Stomach smooth muscle (tissue), 2 donors: Measurements from ENCODE around the gene UMAD1.
A peak's percentile ranks its signal among the peaks of the same experiment; 100 is the strongest.

Experiments used
- H3K27ac ChIP-seq: one replicate; pipeline ENCODE4 v1.7.0; 2013; ENCODE audit warnings: mild to moderate bottlenecking, low read length, inconsistent platforms
- H3K27me3 ChIP-seq, 2 donors: one replicate each; pipeline ENCODE4 v1.7.0; 2013; ENCODE audit warnings: low read length in 2 of 2; ENCODE audit not compliant: insufficient read depth in 2 of 2, control insufficient read depth in 1 of 2
- H3K36me3 ChIP-seq, 2 donors: one replicate each; pipeline ENCODE4 v1.7.0; 2013; ENCODE audit warnings: low read length in 2 of 2; ENCODE audit not compliant: control insufficient read depth in 2 of 2, insufficient read depth in 2 of 2
- H3K4me1 ChIP-seq: one replicate; pipeline ENCODE4 v1.7.0; 2013; ENCODE audit warnings: low read length; ENCODE audit not compliant: control insufficient read depth, insufficient read depth
- H3K4me3 ChIP-seq, 2 donors: one replicate each; pipeline ENCODE4 v1.7.0; 2013; ENCODE audit warnings: low read length in 2 of 2
- H3K9ac ChIP-seq, 2 donors: one replicate each; pipeline ENCODE4 v1.7.0; 2013; ENCODE audit warnings: low read length in 2 of 2, mild to moderate bottlenecking in 1 of 2
- H3K9me3 ChIP-seq, 2 donors: one replicate each; pipeline ENCODE4 v1.7.0; 2013; ENCODE audit warnings: low read length in 2 of 2; ENCODE audit not compliant: control insufficient read depth in 2 of 2
- donor health status: healthy.
- donor health status: Pancreatic carcinoma.

Gene UMAD1

DNA sequence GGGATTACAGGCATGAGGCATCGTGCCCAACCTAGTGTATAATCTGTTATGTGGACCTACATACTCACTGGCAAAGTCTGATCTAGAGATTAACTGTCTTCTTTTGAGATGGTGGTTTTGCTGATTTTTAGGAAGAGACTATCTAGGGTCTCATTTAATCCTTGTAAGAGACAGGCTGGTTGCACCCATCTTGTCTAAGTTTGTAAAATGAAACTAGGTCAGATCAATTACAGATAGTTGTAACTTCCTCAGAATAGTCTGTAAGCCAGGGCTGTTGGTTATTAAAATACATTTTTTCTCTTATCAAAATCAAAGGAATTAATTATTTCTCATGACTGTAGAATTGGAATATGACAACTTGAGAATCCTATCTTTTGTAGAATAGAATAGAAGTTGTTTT, 142.4 kb downstream of the UMAD1 start:
- Histone ChIP-seq H3K9me3 (no peaks in the 10 kb centered on the region), H3K36me3 (no peaks in the 10 kb centered on the region), H3K4me1 (no peaks in the 10 kb centered on the region), H3K9ac (no peak overlapping the region), H3K27ac (no peak overlapping the region), H3K27me3 (no peaks in the 10 kb centered on the region), H3K4me3 (no peak overlapping the region)

- no peaks in the 10 kb centered on the region for H3K9me3 ChIP-seq
- no peak overlapping the region for H3K4me3 ChIP-seq
- no peaks in the 10 kb centered on the region for H3K4me1 ChIP-seq
- H3K27me3 ChIP-seq: no peaks in the 10 kb centered on the region
- no peaks in the 10 kb centered on the region for H3K36me3 ChIP-seq
- H3K9ac ChIP-seq: no peak overlapping the region
- no peak overlapping the region for H3K27ac ChIP-seq
Measured at GRCh38 chr7:7785344-7785973, 144.9 kb downstream of the UMAD1 start.

DNA sequence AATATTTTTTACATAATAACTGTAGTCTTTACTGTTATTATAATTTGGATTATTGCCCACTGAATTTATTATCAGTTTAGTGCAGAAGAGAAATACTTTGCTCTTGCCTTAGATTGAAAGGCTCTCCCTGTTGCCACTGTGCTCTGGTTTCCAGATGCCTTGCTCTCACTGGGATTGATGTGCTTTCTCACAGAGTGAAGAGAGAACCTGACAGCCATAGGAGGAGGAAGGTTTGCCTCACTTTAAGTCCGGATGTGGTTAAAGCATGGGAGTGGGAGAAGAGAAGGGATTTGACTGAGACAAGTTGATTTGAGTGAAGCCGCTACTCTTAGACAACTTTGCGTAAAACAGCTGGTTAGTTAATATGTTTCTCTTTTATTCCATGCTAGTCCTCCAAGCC, 146.0 kb downstream of the UMAD1 start:
- Histone ChIP-seq H3K9ac (no peak overlapping the region), H3K4me1 (peaks cover 5% of the 10 kb centered on the region), H3K4me3 (no peak overlapping the region), H3K27me3 (no peaks in the 10 kb centered on the region), H3K27ac (no peak overlapping the region), H3K9me3 (no peaks in the 10 kb centered on the region), H3K36me3 (no peaks in the 10 kb centered on the region)

- no peaks in the 10 kb centered on the region for H3K27me3 ChIP-seq
- H3K9me3 ChIP-seq: no peaks in the 10 kb centered on the region
- H3K9ac ChIP-seq: no peak overlapping the region
- H3K4me1 ChIP-seq: peaks cover 5% of the 10 kb centered on the region
- H3K36me3 ChIP-seq: no peaks in the 10 kb centered on the region
- no peak overlapping the region for H3K27ac ChIP-seq
- no peak overlapping the region for H3K4me3 ChIP-seq
Measured at GRCh38 chr7:7789551-7789988, 149.0 kb downstream of the UMAD1 start.

- H3K9ac ChIP-seq: no peak overlapping the region
- H3K27me3 ChIP-seq: no peaks in the 10 kb centered on the region
- no peaks in the 10 kb centered on the region for H3K9me3 ChIP-seq
- no peak overlapping the region for H3K27ac ChIP-seq
- H3K36me3 ChIP-seq: no peaks in the 10 kb centered on the region
- no peak overlapping the region for H3K4me3 ChIP-seq
- H3K4me1 ChIP-seq: peaks cover 5% of the 10 kb centered on the region
Measured at GRCh38 chr7:7790041-7790741, 149.6 kb downstream of the UMAD1 start.

- Histone ChIP-seq H3K4me1 (peaks cover 5% of the 10 kb centered on the region), H3K27ac (peak overlapping the region; percentile 67), H3K9ac (no peak overlapping the region), H3K9me3 (no peaks in the 10 kb centered on the region), H3K36me3 (no peaks in the 10 kb centered on the region), H3K4me3 (no peak overlapping the region), H3K27me3 (no peaks in the 10 kb centered on the region)
Measured at GRCh38 chr7:7791523-7791922, 151.0 kb downstream of the UMAD1 start.

DNA sequence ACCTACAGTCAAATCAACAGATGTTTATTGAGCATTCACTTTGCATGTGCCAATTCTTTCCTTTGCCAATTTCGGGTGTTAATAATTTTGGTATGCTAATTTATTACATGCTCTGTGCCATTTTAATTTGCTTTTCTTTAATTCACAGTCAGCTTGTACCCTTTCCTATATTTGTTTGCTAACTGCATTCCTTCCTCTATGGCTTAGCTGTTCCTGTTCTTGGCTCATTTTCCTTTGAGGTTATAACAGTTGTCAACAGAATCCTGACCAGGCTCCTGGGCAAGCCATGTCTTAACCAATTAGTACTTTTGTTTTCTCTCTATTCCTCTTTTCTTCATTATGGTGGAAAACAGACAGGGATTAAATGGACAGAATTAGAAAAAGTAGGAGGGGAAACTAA, 151.5 kb downstream of the UMAD1 start:
- peak overlapping the region; percentile 67 for H3K27ac ChIP-seq

GRCh38 chr7:7793249-7793648, 152.7 kb downstream of the UMAD1 start:
- Histone ChIP-seq H3K27ac (peak overlapping the region; percentile 67), H3K9me3 (no peaks in the 10 kb centered on the region), H3K4me3 (no peak overlapping the region), H3K9ac (no peak overlapping the region), H3K4me1 (peaks cover 5% of the 10 kb centered on the region), H3K27me3 (no peaks in the 10 kb centered on the region), H3K36me3 (peaks cover 0 to 2% of the 10 kb centered on the region in 2 donors)

More for the DNA sequence above, 151.5 kb downstream of the UMAD1 start:
- H3K9ac ChIP-seq: no peak overlapping the region
- H3K4me1 ChIP-seq: peaks cover 5% of the 10 kb centered on the region
- no peaks in the 10 kb centered on the region for H3K27me3 ChIP-seq
- no peak overlapping the region for H3K4me3 ChIP-seq
- H3K36me3 ChIP-seq: peaks cover 0 to 2% of the 10 kb centered on the region in 2 donors
- no peaks in the 10 kb centered on the region for H3K9me3 ChIP-seq

DNA sequence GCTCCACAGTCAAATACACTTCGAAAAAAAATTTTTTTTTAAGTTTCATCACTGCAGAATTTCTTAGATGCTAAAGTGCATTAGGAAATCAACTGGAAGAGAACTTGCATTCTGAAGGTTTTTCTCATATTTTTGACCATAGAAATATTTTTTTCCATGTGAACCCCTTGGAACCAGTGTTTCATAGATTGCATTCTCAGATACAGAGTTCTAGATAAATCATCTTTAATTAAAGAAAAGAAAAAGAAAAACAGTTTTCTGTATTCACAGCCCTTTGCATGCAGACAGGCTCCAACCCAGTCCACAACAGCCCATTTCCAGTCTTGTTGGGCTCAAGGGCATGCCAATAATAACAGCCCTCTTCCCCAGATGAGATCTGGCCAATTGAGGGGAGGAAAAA, 153.4 kb downstream of the UMAD1 start:
- peaks cover 5% of the 10 kb centered on the region for H3K4me1 ChIP-seq
- H3K27ac ChIP-seq: no peak overlapping the region
- H3K4me3 ChIP-seq: no peak overlapping the region
- H3K9ac ChIP-seq: no peak overlapping the region
- H3K9me3 ChIP-seq: no peaks in the 10 kb centered on the region
- H3K36me3 ChIP-seq: peaks cover 0 to 2% of the 10 kb centered on the region in 2 donors
- no peaks in the 10 kb centered on the region for H3K27me3 ChIP-seq

DNA sequence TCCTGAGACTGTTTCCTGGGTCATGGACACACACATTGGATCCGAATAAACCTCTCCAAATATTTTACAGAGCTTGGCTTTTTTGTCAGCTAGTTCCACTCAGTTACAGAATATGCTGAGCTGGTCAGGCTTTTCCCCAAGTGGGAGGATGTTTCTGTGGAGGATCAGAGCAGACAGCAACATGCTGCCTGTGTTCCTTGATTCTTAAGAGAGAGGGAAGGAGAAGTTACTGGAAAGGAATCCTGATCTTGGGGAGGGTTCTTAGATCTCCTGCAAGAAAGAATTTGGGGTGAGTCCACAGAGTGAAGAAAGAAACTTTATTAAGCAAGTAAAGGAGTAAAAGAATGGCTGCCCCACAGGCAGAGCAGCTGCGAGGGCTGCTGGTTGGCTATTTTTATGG, 154.7 kb downstream of the UMAD1 start:
- no peaks in the 10 kb centered on the region for H3K27me3 ChIP-seq
- H3K27ac ChIP-seq: no peak overlapping the region
- H3K9ac ChIP-seq: no peak overlapping the region
- no peak overlapping the region for H3K4me3 ChIP-seq
- H3K9me3 ChIP-seq: no peaks in the 10 kb centered on the region
- H3K36me3 ChIP-seq: peaks cover 0 to 2% of the 10 kb centered on the region in 2 donors
- H3K4me1 ChIP-seq: peaks cover 5% of the 10 kb centered on the region

DNA sequence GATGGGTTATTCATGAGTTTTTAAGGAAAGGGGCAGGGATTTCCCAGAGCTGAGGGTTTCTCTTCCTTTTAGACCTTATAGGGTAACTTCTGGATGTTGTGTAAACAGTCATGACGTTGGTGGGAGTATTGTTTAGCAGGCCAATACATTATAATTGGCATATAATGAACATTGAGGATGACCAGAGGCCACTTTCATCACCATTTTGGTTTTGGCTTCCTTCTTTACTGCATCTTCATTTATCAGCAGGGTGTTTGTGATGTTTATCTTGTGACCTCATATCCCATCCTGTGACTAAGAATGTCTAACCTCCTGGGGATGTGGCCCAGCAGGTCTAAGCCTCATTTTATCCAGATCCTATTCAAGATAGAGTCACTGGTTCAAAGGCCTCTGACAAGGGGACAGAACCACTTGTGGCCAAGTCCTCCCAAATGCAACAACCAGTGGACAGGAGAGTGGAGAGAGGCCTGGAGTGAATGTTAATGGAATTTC, 155.1 kb downstream of the UMAD1 start:
- no peaks in the 10 kb centered on the region for H3K9me3 ChIP-seq

More for the DNA sequence above, 155.1 kb downstream of the UMAD1 start:
- H3K4me1 ChIP-seq: peaks cover 5% of the 10 kb centered on the region
- H3K36me3 ChIP-seq: peaks cover 0 to 2% of the 10 kb centered on the region in 2 donors
- no peak overlapping the region for H3K9ac ChIP-seq
- no peak overlapping the region for H3K4me3 ChIP-seq
- no peak overlapping the region for H3K27ac ChIP-seq
- no peaks in the 10 kb centered on the region for H3K27me3 ChIP-seq
